ENCODE measurements around the gene DHFR. TPM values are rescaled to one million over a fixed set of nuclear protein-coding genes. Genes with fewer than 3 reads are reported as not detected.

Gene DHFR
- total and polyA plus RNA-seq, 9 of the 15 experiments (the other 6 are each of a cell fraction or from before 2014, with no cell fraction given), result 45.6 to 176 (median 97.7) TPM

- intact Hi-C loops (cut with micrococcal nuclease) (no loop called here), in situ Hi-C loops (cut with MboI) (no loop called here)
- no peaks in the 10 kb centered on the region for H3K27me3 ChIP-seq (ENCODE audit: control insufficient read depth in 2 of 2, insufficient read depth in 2 of 2, low read length in 2 of 2)
- 80% methylated on average over 1 of the region's 1 CpG for WGBS (ENCODE audit: insufficient coverage, low coverage, missing lambda C conversion rate)
- H3K36me3 ChIP-seq (ENCODE audit: control insufficient read depth, insufficient read depth, low read length), result no peaks in the 10 kb centered on the region
- ChIA-PET CTCF (ENCODE audit: low intra/inter-chr PET ratio) (no interaction called here), POLR2A (interaction anchor here (0.7 to 1.0 kb wide), 2 partner anchors 10 to 12 kb away, joined by 3 read pairs; no protein-coding TSS in a partner anchor)
- FAIRE-seq, result no peak
- no peak overlapping the region for H3K4me3 ChIP-seq
- H3K9me1 ChIP-seq (ENCODE audit: control insufficient read depth, insufficient read depth, low read length), result no peaks in the 10 kb centered on the region
- no peak overlapping the region for H3K9ac ChIP-seq (ENCODE audit: insufficient read depth in 1 of 2, low read depth in 2 of 2, low read length in 2 of 2)
- no peak overlapping the region for H3K27ac ChIP-seq (ENCODE audit: extremely low read depth, low read depth, low read length)
- TF ChIP-seq GATAD2B (IDR thresholded peaks at IDR 0.05; ENCODE audit: borderline replicate concordance), result no peak
- TF ChIP-seq HIVEP1 (CRISPR knock-in tag; IDR thresholded peaks at IDR 0.05), result no peak
- TF ChIP-seq, protein P1, sequence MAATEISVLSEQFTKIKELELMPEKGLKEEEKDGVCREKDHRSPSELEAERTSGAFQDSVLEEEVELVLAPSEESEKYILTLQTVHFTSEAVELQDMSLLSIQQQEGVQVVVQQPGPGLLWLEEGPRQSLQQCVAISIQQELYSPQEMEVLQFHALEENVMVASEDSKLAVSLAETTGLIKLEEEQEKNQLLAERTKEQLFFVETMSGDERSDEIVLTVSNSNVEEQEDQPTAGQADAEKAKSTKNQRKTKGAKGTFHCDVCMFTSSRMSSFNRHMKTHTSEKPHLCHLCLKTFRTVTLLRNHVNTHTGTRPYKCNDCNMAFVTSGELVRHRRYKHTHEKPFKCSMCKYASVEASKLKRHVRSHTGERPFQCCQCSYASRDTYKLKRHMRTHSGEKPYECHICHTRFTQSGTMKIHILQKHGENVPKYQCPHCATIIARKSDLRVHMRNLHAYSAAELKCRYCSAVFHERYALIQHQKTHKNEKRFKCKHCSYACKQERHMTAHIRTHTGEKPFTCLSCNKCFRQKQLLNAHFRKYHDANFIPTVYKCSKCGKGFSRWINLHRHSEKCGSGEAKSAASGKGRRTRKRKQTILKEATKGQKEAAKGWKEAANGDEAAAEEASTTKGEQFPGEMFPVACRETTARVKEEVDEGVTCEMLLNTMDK (IDR thresholded peaks at IDR 0.05; ENCODE audit: borderline replicate concordance, insufficient read depth, low read depth, low read length, poor library complexity, severe bottlenecking), result no peak
- TF ChIP-seq PHB2 (IDR thresholded peaks at IDR 0.05; ENCODE audit: low read depth), result no peak
- no peak for TF ChIP-seq HLTF (IDR thresholded peaks at IDR 0.05)
- TF ChIP-seq TCF15 (CRISPR knock-in tag; IDR thresholded peaks at IDR 0.05), result no peak
- TF ChIP-seq HDAC1 (IDR thresholded peaks at IDR 0.05), result no peak
- no peak overlapping the region for H3K4me2 ChIP-seq (ENCODE audit: insufficient read depth, low read length)
- H4K20me1 ChIP-seq (replicated peaks; ENCODE audit: control insufficient read depth, insufficient read depth, low read length), result no peaks in the 10 kb centered on the region
- DNase-seq (ENCODE audit: extremely low read depth in 1 of 4, low spot score in 3 of 4), result no peak
- H2AFZ ChIP-seq (ENCODE audit: low read depth, low read length), result no peak overlapping the region
- H3K79me2 ChIP-seq (ENCODE audit: control insufficient read depth, insufficient read depth, low read length), result no peaks in the 10 kb centered on the region
- no peak for ATAC-seq
- H3K4me1 ChIP-seq (replicated peaks in 1 of 2; ENCODE audit: control insufficient read depth in 2 of 2, insufficient read depth in 2 of 2, low read length in 2 of 2), result no peaks in the 10 kb centered on the region
- no peaks in the 10 kb centered on the region for H3K9me3 ChIP-seq (replicated peaks; ENCODE audit: control insufficient read depth, insufficient read depth, low read depth, low read length)
- BruUV-seq (replicated peaks), result no TSS peak
Measured at GRCh38 chr5:80619086-80619485, 35.7 kb downstream of the DHFR start.
